Astrocyte (in vitro differentiated cells and primary cell): ENCODE results near the gene CDH26. TPM values are rescaled to one million over a fixed set of nuclear protein-coding genes. Genes with fewer than 3 reads are reported as not detected.

Experiments
- DNase-seq: peaks from one replicate; pipeline ENCODE4 v3.0.0-alpha.2; 2010; ENCODE audit warnings: low read depth
- FAIRE-seq: peaks from 2 replicates; lab custom pipeline; 2011; peaks lifted over from hg19 to GRCh38; lab: Jason Lieb, UNC
- H2AFZ ChIP-seq: 2 replicates; pipeline ENCODE4 v1.6.0; 2012; ENCODE audit warnings: low read depth, low read length, inconsistent platforms
- H3K27ac ChIP-seq: 2 replicates; pipeline ENCODE4 v1.5.1; 2011; ENCODE audit warnings: low read depth, low read length, inconsistent platforms
- H3K27me3 ChIP-seq: 2 replicates; pipeline ENCODE4 v1.6.0; 2011; ENCODE audit warnings: low read length, inconsistent platforms; ENCODE audit not compliant: insufficient read depth
- H3K36me3 ChIP-seq: 2 replicates; pipeline ENCODE4 v1.5.1; 2011; ENCODE audit warnings: low read length, inconsistent platforms; ENCODE audit not compliant: insufficient read depth
- H3K4me1 ChIP-seq: 2 replicates; pipeline ENCODE4 v1.5.1; 2011; ENCODE audit warnings: low read length, inconsistent platforms; ENCODE audit not compliant: insufficient read depth
- H3K4me2 ChIP-seq: 2 replicates; pipeline ENCODE4 v1.6.0; 2012; ENCODE audit warnings: low read length, inconsistent platforms
- H3K4me3 ChIP-seq: 2 replicates; pipeline ENCODE4 v1.5.1; 2011; ENCODE audit warnings: low read depth, mild to moderate bottlenecking, low read length, inconsistent platforms; ENCODE audit not compliant: insufficient read depth
- H3K79me2 ChIP-seq: 2 replicates; pipeline ENCODE4 v1.6.0; 2012; ENCODE audit warnings: mild to moderate bottlenecking, low read length, inconsistent platforms; ENCODE audit not compliant: insufficient read depth
- H3K9ac ChIP-seq: 2 replicates; pipeline ENCODE4 v1.6.0; 2012; ENCODE audit warnings: mild to moderate bottlenecking, low read length, inconsistent platforms
- H3K9me3 ChIP-seq: 2 replicates; pipeline ENCODE4 v1.5.1; 2012; ENCODE audit warnings: low read depth, mild to moderate bottlenecking, low read length, inconsistent platforms; ENCODE audit not compliant: insufficient read depth
- H4K20me1 ChIP-seq: 2 replicates; pipeline ENCODE4 v1.6.0; 2012; ENCODE audit warnings: low read length, inconsistent platforms; ENCODE audit not compliant: insufficient read depth
- H3K27ac Mint-ChIP-seq: one replicate; pipeline ENCODE4 v1.8.0; 2021; ENCODE audit warnings: mild to moderate bottlenecking, mixed read lengths; ENCODE audit not compliant: unreplicated experiment
- H3K27me3 Mint-ChIP-seq: one replicate; pipeline ENCODE4 v1.8.0; 2021; ENCODE audit warnings: low read depth, mixed read lengths; ENCODE audit not compliant: unreplicated experiment
- H3K36me3 Mint-ChIP-seq: one replicate; pipeline ENCODE4 v1.8.0; 2021; ENCODE audit warnings: low read depth, mixed read lengths; ENCODE audit not compliant: unreplicated experiment
- H3K4me1 Mint-ChIP-seq: one replicate; pipeline ENCODE4 v1.8.0; 2021; ENCODE audit warnings: low read depth, mixed read lengths; ENCODE audit not compliant: unreplicated experiment
- H3K4me3 Mint-ChIP-seq: one replicate; pipeline ENCODE4 v1.8.0; 2021; ENCODE audit warnings: mild to moderate bottlenecking, moderate library complexity, mixed read lengths; ENCODE audit not compliant: unreplicated experiment
- H3K9me3 Mint-ChIP-seq: one replicate; pipeline ENCODE4 v1.8.0; 2021; ENCODE audit warnings: mild to moderate bottlenecking, mixed read lengths; ENCODE audit not compliant: unreplicated experiment
- CTCF ChIP-seq: IDR thresholded peaks from 2 replicates; pipeline ENCODE4 v1.5.1; 2011; ENCODE audit warnings: low read depth, mild to moderate bottlenecking, inconsistent platforms, low read length, moderate library complexity; ENCODE audit not compliant: insufficient read depth
- EZH2 ChIP-seq: IDR thresholded peaks from 2 replicates; pipeline ENCODE4 v1.6.1; 2012; ENCODE audit warnings: mild to moderate bottlenecking, low read length, inconsistent platforms; ENCODE audit not compliant: insufficient read depth
- total RNA-seq: library from RNA; stranded (reverse); gene quantifications from 2 replicates; pipeline ENCODE4 v1.2.1, GENCODE V29; 2021

Gene CDH26
- total RNA-seq, 1 donor from 2014 or later: 0.34 TPM

- no peaks in the 10 kb centered on the region for H3K36me3 ChIP-seq
- no peak overlapping the region for H2AFZ ChIP-seq
- no peaks in the 10 kb centered on the region for H3K9me3 ChIP-seq
- no peaks in the 10 kb centered on the region for H3K79me2 ChIP-seq
- Mint-ChIP-seq H3K4me1 (peaks cover 28% of the 10 kb centered on the region), H3K4me3 (no peak overlapping the region), H3K36me3 (no peaks in the 10 kb centered on the region), H3K27me3 (peaks cover 5% of the 10 kb centered on the region), H3K27ac (peak overlapping the region; percentile 51), H3K9me3 (no peaks in the 10 kb centered on the region)
- FAIRE-seq (no peak), DNase-seq (no peak)
- no peak overlapping the region for H3K4me3 ChIP-seq
- no peak overlapping the region for H3K4me2 ChIP-seq
- H3K4me1 ChIP-seq: no peaks in the 10 kb centered on the region
- no peak overlapping the region for H3K9ac ChIP-seq
- no peaks in the 10 kb centered on the region for H4K20me1 ChIP-seq
- TF ChIP-seq EZH2 (no peak), CTCF (no peak)
- H3K27me3 ChIP-seq: no peaks in the 10 kb centered on the region
- no peak overlapping the region for H3K27ac ChIP-seq
Observed at GRCh38 chr20:60010689-60011458, 52.7 kb downstream of the CDH26 start.

- no peaks in the 10 kb centered on the region for H4K20me1 ChIP-seq
- no peaks in the 10 kb centered on the region for H3K4me1 ChIP-seq
- H3K4me3 ChIP-seq: no peak overlapping the region
- H3K36me3 Mint-ChIP-seq: no peaks in the 10 kb centered on the region
- no peak overlapping the region for H2AFZ ChIP-seq
- no peaks in the 10 kb centered on the region for H3K36me3 ChIP-seq
- H3K27ac Mint-ChIP-seq: no peak overlapping the region
- FAIRE-seq (no peak), DNase-seq (no peak)
- H3K27me3 Mint-ChIP-seq: no peaks in the 10 kb centered on the region
- no peaks in the 10 kb centered on the region for H3K9me3 ChIP-seq
- no peaks in the 10 kb centered on the region for H3K27me3 ChIP-seq
- H3K27ac ChIP-seq: no peak overlapping the region
- no peak for TF ChIP-seq CTCF
- TF ChIP-seq EZH2: no peak
- H3K4me1 Mint-ChIP-seq: peaks cover 28% of the 10 kb centered on the region
- no peaks in the 10 kb centered on the region for H3K9me3 Mint-ChIP-seq
- no peak overlapping the region for H3K4me2 ChIP-seq
- H3K79me2 ChIP-seq: no peaks in the 10 kb centered on the region
- no peak overlapping the region for H3K4me3 Mint-ChIP-seq
- H3K9ac ChIP-seq: no peak overlapping the region
Observed at GRCh38 chr20:60011512-60012507, 53.6 kb downstream of the CDH26 start.
